GM18507 (cell line): ENCODE measurements around the gene ZBTB7B.

Source experiments
- DNase-seq: peaks from one replicate; pipeline ENCODE4 v3.0.0; 2011; ENCODE audit warnings: low read depth; ENCODE audit not compliant: insufficient read length; ENCODE audit errors: extremely low spot score
- FAIRE-seq: peaks from 2 replicates; lab custom pipeline; 2011; peaks lifted over from hg19 to GRCh38; lab: Jason Lieb, UNC

The ZBTB7B gene

DNA sequence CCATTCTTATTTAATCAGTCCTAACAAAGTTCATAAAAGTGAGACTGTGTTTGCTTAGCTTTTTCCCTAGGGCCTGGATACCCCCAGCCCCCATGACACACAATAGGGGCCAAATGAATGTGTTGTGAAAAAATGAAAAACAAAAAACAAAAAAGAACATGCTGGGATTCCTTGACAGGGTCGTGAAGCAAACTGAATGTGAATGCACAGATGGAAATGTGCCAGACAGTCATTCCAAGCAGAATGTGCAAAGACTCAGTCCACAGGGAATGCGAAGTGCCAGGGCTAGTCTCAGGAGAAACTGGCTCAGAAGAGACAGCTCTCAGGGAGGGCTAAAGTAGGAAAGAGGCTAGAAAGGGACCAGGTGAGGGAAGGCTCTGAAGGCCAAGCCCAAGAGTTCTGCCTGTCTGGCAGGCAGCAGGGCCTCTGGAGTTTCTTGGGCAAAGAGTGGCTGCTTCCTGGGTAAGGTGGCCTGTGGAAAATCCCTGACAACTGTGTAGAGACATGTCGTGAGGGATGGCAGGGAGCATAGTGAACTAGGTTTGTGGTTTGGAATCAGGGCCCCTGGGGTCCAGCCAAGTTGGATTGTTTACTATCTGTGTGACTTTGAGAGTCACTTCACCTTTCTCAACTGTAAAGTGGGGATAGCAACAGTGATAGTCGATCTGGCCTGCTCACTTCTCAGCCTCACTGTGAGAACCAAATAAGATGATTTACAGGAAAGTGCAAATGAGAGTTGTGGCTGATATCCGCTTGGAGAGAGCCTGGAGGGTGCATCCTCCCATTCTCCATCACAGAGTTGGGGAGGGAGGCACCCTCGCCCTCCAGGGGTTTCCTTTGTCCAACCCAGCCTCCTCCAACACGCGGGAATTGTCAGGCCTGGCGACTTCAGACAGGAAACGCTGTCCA is 47.3 kb downstream of the ZBTB7B start:
- no peak for FAIRE-seq

GRCh38 chr1:155050560-155051341 is 48.1 kb downstream of the ZBTB7B start, which contains the start of gene ADAM15:
Gene ADAM15, plus strand, starts transcription at chr1:155051316. Its CDS starts 71 bp downstream, at chr1:155051387.
- peak; percentile 15 for FAIRE-seq
- DNase-seq, result peak; percentile 94

More for the DNA sequence above, 47.3 kb downstream of the ZBTB7B start:
- no peak for DNase-seq

GRCh38 chr1:155051342-155051776 is 48.8 kb downstream of the ZBTB7B start:
- no peak for FAIRE-seq
- DNase-seq, result no peak

DNA sequence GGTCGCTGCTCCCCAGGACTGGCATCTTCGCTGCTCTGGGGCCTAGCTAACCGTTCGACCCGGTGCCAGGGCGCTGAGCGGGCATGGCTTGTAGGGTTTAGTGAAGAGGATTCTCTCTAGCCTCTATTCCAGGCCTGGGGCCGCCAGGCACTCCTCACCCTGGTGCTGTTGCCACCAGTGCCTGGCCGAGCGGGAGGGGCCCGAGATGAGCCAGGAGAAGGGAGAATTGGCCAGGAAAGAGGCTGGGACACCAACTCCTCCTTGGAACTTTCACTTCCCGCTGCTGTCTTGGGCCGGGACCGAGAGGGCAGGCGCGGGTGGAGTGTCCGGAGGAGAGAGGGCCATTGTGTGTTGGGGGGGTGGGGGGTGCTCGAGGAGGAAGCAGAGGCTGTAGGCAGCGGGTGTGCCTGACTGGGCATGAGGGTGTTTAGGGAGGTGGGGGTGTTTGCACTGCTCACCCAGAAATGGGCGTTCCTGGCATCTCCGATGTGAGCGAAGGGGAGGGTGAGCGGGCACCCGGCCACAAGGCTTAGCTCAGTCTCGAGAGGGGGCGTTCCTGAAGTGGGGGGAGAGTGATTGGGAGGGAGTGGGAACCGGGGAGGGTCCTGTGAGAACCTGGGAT is 49.3 kb downstream of the ZBTB7B start:
- DNase-seq (no peak), FAIRE-seq (no peak)

DNA sequence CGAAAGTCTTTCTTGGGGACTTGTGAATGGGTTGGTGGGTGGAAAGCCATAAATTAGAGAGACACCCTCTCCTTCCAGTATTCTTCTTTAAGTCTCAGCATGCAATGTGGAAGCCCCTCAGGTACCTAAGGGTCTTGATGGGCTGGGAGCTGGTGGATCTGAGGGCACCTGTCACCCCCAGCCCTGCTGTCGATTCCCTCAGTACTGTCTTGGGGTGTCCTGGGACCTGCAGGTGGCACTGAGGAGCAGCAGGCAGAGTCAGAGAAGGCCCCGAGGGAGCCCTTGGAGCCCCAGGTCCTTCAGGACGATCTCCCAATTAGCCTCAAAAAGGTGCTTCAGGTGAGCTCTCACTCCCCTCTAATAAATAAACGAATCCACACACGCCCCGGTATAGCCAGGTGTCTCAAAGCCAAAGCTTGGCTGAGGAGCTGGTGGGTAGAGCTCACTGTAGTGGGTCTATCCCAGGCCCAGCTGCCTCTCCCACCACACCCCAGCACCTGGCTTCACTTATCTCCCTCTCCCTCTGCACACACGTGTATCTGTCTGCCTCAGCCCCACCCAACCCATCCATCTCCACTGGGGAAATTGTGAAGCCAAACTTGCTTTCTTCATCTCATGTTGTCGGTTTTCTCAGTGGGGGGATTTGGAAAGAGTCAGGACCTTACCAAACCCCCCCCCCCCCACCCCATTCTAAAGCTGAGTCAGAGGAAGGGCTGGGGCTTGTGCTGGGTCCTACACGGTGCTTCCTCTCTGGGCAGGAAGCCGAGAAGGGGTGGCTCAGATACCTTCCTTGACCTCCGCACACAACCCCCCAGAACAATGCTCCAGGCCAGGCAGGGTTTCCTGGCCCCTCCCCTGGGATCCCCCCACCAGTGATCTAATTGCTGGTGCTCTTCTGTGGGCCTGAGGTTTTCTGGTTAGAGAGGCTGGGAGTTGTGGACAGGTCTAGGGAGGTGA is 50.1 kb downstream of the ZBTB7B start:
- FAIRE-seq (peak; percentile 29), DNase-seq (no peak)

- no peak for FAIRE-seq
Measured at GRCh38 chr1:155053531-155054105, 51.0 kb downstream of the ZBTB7B start.

GRCh38 chr1:155057104-155057503 is 54.5 kb downstream of the ZBTB7B start:
- DNase-seq (no peak), FAIRE-seq (no peak)

More at GRCh38 chr1:155053531-155054105, 51.0 kb downstream of the ZBTB7B start:
- DNase-seq, result no peak

DNA sequence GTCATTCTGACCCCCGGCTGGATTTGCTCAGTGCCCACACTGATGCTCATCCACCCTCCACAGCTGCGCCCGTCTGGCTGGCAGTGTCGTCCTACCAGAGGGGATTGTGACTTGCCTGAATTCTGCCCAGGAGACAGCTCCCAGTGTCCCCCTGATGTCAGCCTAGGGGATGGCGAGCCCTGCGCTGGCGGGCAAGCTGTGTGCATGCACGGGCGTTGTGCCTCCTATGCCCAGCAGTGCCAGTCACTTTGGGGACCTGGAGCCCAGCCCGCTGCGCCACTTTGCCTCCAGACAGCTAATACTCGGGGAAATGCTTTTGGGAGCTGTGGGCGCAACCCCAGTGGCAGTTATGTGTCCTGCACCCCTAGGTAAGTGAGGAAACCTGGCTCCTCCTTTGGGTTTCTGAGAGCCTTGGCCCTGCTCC is 55.2 kb downstream of the ZBTB7B start:
- DNase-seq (no peak), FAIRE-seq (no peak)

DNA sequence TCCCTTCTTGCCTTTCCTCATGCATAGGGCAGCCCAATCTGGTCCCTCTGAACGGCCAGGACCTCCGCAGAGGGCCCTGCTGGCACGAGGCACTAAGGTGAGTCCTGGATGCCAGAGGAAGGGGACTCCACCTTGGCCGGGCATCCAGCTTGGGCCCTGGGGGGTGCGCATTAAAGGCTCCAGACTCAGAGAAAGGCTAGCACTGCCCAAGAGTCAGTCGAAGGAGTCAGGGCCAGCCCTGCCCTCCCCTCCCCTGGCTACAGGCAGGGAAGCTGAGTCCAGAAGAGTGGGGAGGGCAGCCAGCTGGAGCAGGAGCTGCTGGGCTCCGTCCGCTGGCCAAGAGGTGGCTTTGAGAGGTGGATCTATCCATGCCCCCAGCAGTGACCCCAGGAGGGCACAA is 58.1 kb downstream of the ZBTB7B start:
- FAIRE-seq (no peak), DNase-seq (no peak)

DNA sequence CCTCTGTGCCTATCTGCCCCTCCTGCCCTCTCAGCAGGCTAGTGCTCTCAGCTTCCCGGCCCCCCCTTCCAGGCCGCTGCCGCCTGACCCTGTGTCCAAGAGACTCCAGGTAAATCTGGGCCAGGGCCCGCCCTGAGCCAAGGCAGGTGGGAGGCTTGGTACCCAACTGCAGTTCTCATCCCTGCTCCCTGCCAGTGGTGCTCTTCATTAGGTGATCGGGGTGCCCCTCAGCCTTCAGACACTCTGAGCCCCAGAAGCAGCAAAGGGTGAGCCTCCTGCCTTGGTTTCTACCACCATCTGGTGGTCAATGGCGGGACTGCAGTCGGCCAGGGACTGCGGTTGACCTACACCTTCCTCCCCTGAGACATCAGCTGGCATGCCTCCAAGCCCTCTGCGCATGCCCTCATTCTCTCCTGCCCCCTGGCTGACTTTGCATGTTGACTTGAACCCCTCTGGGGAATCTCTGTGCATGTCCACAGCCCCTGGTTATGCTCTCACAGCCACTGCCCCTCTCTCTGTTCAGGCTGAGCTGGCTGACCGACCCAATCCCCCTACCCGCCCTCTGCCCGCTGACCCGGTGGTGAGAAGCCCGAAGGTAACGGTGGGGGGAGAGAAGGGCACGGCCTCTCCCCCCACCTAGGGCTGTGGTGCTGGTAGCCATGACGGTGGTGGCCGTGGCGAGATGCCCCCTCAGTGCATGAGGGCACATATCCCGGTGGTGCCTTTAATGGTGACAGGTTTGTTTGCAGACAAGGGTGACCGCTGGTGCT is 59.0 kb downstream of the ZBTB7B start:
- DNase-seq (peak; percentile 83), FAIRE-seq (peak; percentile 100)

GRCh38 chr1:155062151-155062686 is 59.6 kb downstream of the ZBTB7B start:
- no peak for FAIRE-seq

DNA sequence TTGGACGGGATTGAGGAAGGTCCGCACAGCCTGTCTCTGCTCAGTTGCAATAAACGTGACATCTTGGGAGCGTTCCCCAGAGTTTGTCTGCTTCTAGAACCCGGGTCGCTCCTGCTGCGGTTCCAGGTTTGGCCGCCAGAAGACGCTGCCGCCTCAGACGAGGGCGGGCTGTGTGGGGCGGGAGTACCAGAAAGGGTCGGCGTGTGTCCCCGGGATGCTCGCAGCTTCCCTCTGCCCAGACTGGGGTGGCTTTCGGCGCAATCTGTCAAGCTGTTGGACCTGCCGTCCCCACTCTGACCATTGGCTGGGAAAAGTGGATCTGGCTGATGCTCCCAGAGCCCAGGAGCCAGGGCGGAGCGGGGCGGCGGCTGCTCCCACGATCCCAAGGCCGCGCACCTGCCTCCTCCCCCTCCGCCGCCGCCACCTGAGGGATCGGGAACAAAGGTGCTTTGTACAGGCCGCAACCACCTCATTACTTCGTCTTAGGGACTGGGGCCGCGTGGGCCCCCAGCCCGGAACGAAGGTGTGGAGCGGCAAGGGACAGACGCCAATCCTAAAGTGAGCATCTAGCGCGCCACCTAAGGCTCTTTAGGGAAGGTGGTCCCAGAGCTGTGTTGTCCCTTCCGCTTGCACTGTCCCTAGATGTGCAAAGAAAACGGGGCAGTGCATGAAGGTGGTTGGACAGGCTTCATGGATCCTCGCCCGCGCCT is 60.3 kb downstream of the ZBTB7B start:
- FAIRE-seq (peak; percentile 79), DNase-seq (no peak)

More at GRCh38 chr1:155062151-155062686, 59.6 kb downstream of the ZBTB7B start:
- DNase-seq, result no peak

GRCh38 chr1:155063550-155064110 is 61.0 kb downstream of the ZBTB7B start, which contains the start of gene EFNA4:
Gene EFNA4, plus strand, starts transcription at chr1:155063740. Its CDS starts 84 bp downstream, at chr1:155063824.
- peak; percentile 80 for DNase-seq
- peak; percentile 98 for FAIRE-seq

DNA sequence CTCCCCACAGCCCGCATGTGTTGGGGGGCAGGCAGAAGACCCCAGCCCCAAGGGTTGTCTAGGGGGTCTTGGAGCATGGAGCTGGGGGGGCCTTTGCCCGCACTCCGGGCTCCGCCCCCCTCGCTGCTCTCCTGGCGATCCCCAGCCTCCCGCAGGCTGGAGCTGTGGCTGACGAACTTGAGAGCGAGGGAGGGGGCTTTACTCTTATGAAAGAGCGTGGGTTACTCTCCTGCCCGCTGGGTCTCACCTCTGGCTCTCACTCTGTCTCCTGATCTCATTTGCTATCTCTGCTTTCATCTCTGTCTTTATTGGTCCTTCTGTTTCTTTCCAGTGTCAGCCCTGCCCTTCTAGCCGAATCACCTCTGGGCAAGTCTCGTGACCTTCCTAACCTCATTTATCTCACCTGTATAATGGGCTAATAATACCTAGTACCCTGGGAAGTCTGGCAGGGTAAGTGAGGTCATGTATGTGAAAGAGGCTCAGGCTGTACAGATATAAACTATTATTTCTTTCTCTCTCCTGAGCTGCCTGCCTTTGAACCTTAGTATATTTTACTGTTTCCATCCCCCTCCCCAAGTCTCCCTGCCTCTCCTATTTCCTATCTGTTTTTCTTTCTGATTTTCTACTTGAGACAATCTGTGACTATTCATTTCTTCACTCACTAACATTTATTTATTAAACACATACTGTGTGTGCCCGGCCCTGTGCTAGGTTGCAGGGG is 61.7 kb downstream of the ZBTB7B start:
- FAIRE-seq, result peak; percentile 81
- DNase-seq, result no peak

DNA sequence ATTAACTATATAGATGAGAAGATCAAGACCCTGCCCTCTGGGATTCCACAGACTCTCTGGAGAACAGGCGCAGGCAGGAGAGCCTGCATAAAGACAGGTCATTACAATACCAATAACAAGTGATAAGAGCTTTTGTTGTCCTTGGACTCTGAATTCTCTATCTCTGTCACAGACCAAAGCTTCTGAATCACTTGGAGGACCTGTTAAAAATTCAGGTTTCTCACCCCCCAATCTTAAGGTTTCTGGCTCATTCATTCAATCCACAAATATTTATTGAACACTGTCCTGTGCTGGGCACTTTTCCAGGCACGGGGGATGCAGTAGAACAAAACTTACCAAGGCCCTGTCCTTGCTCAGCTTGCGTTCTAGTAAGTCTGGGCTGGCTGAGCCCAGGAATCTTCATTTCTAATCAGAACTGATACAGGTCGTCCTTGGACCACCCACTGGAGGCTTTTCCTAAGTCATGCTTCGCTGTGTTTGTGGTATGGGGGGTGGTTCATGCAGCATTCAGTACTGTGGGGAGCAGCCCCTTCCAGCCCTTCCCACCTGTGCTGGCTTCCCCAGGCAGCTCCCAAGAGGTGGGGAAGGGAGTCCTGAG is 62.3 kb downstream of the ZBTB7B start:
- no peak for FAIRE-seq

More for the DNA sequence above, 62.3 kb downstream of the ZBTB7B start:
- DNase-seq, result no peak
